ENCODE results near the gene NUP62. TPM values are rescaled to one million over a fixed set of nuclear protein-coding genes. Genes with fewer than 3 reads are reported as not detected.

Gene NUP62
- total and polyA plus RNA-seq, 2 of the 8 experiments (the other 6 are each of a cell fraction or from before 2014, with no cell fraction given): 50.0 to 107 TPM

DNA sequence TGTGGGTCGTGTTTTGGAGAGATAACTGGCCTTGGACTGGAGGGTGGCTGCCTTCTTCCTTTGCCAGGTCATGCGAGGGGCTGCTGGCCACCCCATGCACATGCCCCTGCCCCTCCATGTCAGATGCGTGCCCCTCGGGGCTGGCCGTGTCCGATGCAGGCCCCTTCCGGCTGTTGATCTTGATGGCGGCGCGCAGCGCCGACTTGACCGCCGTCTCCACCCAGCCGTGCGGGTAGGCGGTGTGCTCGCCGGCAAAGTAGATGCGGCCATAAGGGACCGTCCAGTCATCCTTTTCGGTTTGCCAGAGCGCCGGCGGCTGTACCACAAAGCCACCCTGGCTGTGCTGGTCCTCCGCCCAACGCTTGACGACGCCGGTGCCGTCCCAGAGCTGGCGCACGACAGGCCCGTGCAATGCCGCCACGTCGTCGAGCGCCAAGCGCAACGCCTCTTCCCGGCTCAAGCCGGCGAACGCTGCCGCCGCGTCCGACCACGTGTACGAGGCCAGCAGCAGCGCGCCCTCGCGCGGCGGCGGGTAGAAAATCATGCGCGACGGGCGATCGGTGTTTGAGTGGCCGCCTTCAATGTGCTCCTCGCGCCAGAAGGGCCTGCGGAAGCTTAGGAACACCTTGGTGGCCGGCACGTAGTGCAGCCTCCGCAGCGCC, 39.5 kb downstream of the NUP62 start (continued):
- TF ChIP-seq TAF7 (optimal IDR thresholded peaks at IDR 0.05; ENCODE audit: borderline replicate concordance, low read depth, low read length): peak; percentile 90
- no peak for TF ChIP-seq SRF (IDR thresholded peaks at IDR 0.05; ENCODE audit: low read depth, low read length)
- peak; percentile 71 for TF ChIP-seq NANOG (IDR thresholded peaks at IDR 0.05; ENCODE audit: insufficient read depth, low read depth, low read length, poor library complexity, severe bottlenecking)
- TF ChIP-seq CEBPB (IDR thresholded peaks at IDR 0.05; ENCODE audit: low read depth, low read length): peak; percentile 32; the same call in 1 of the 2 replicates
- no peak for TF ChIP-seq MAFK (IDR thresholded peaks at IDR 0.05; ENCODE audit: low read depth, low read length)
- TF ChIP-seq E2F6 (IDR thresholded peaks at IDR 0.05): peak; percentile 100
- peak; percentile 32; the same call in 1 of the 2 replicates for TF ChIP-seq TAF1 (IDR thresholded peaks at IDR 0.05; ENCODE audit: low read depth, low read length)
- peak; percentile 37; the same call in 1 of the 2 replicates for TF ChIP-seq ATF3 (IDR thresholded peaks at IDR 0.05; ENCODE audit: insufficient read depth, low read depth, low read length)
- peak; percentile 58 for TF ChIP-seq POLR2AphosphoS5 (IDR thresholded peaks at IDR 0.05; ENCODE audit: low read depth, low read length)
- TF ChIP-seq SP2 (IDR thresholded peaks at IDR 0.05; ENCODE audit: low read length): no peak
- peak; percentile 64 for TF ChIP-seq ASH2L (IDR thresholded peaks at IDR 0.05; ENCODE audit: low read length)
- TF ChIP-seq EP300 (IDR thresholded peaks at IDR 0.05; ENCODE audit: borderline replicate concordance in 1 of 2, low read depth in 2 of 2, low read length in 2 of 2): peak in 1 of 2 experiments; percentile 47; a peak in 1 of 3 replicates
- TF ChIP-seq JUND (IDR thresholded peaks at IDR 0.05; ENCODE audit: low read length): peak; percentile 29; the same call in 1 of the 2 replicates
- TF ChIP-seq SIRT6 (IDR thresholded peaks at IDR 0.05; ENCODE audit: low read length): no peak
- peak in 1 of 2 experiments; percentile 93; a peak in 2 of 4 replicates for TF ChIP-seq HDAC2 (IDR thresholded peaks at IDR 0.05; ENCODE audit: borderline replicate concordance in 1 of 2, low read depth in 2 of 2, low read length in 2 of 2)
- TF ChIP-seq RNF2 (IDR thresholded peaks at IDR 0.05; ENCODE audit: borderline replicate concordance, low read depth, low read length, missing control alignments, poor library complexity, severe bottlenecking): peak; percentile 78
- TF ChIP-seq ZNF274 (IDR thresholded peaks at IDR 0.05; ENCODE audit: borderline replicate concordance, extremely low read depth, low read length): no peak
- peak; percentile 73; the same call in 1 of the 2 replicates for TF ChIP-seq GABPA (IDR thresholded peaks at IDR 0.05; ENCODE audit: borderline replicate concordance, insufficient read depth, low read length)
- peak; percentile 32 for TF ChIP-seq USF2 (IDR thresholded peaks at IDR 0.05; ENCODE audit: low read length)
- peak; percentile 50; the same call in 1 of the 2 replicates for TF ChIP-seq SP1 (IDR thresholded peaks at IDR 0.05; ENCODE audit: low read depth, low read length)
- peak; percentile 76 for TF ChIP-seq EGR1 (IDR thresholded peaks at IDR 0.05; ENCODE audit: borderline replicate concordance, low read depth, low read length)

Measured in H1 (cell line).